GM19324 (cell line): ENCODE measurements around the gene CBLC.

ENCODE experiments used
- ATAC-seq: cut with Tn5 transposase; IDR thresholded peaks from one replicate; pipeline ENCODE4 v1.9.1; 2021; ENCODE audit warnings: mild to moderate bottlenecking, moderate library complexity; ENCODE audit not compliant: unreplicated experiment, low FRiP score

Gene CBLC

GRCh38 chr19:44777715-44778347 lies at the start of gene CBLC:
Gene CBLC, plus strand, starts transcription at chr19:44777890. Its CDS starts 42 bp downstream, at chr19:44777932.
- no peak for ATAC-seq

- no peak for ATAC-seq
Observed at GRCh38 chr19:44728178-44728577, 49.5 kb upstream of the CBLC start.

- ATAC-seq: no peak
Observed at GRCh38 chr19:44729516-44730033, 48.1 kb upstream of the CBLC start.

GRCh38 chr19:44731081-44731480 lies 46.6 kb upstream of the CBLC start:
- no peak for ATAC-seq

- ATAC-seq: no peak
Observed at GRCh38 chr19:44731622-44732021, 46.1 kb upstream of the CBLC start.

- no peak for ATAC-seq
Observed at GRCh38 chr19:44732235-44733014, 45.3 kb upstream of the CBLC start.

DNA sequence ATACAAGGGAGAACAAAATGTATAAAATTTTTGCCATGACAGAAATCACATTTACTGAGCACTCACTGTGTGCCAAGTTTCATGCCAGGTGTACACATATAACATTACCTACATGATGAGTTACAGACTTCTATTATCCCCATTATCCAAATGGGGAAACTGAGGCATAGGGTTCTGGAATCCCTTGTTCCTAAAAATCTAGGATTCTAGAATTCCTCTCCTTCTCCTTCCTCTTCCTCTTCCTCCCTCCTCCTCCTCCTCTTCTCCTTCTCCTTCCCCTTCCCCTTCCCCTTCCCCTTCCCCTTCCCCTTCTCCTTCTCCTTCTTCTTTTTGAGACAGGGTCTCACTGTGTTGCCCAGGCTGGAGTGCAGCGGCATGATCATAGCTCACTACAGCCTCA lies 43.3 kb upstream of the CBLC start:
- no peak for ATAC-seq

DNA sequence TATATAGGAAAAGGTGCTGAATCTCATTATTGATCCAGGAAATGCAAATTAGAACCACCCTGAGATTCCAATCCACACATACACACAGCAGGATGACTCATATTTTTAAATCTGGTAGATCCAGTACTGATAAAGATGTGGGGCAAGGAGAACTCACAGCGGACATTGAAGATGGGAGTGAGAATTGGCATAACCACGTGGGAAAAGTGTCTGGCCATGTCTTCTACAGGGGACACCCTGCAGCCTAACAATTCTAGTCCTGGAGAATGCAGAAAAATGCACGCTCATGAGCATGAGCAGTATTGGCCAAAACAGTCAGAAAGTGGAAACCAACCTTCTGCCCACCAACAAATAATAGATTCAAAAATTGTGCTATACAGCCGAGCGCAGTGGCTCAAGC lies 42.7 kb upstream of the CBLC start:
- ATAC-seq: no peak

GRCh38 chr19:44737238-44738071 lies 40.2 kb upstream of the CBLC start:
- ATAC-seq: no peak

- no peak for ATAC-seq
Observed at GRCh38 chr19:44738136-44738535, 39.6 kb upstream of the CBLC start.

DNA sequence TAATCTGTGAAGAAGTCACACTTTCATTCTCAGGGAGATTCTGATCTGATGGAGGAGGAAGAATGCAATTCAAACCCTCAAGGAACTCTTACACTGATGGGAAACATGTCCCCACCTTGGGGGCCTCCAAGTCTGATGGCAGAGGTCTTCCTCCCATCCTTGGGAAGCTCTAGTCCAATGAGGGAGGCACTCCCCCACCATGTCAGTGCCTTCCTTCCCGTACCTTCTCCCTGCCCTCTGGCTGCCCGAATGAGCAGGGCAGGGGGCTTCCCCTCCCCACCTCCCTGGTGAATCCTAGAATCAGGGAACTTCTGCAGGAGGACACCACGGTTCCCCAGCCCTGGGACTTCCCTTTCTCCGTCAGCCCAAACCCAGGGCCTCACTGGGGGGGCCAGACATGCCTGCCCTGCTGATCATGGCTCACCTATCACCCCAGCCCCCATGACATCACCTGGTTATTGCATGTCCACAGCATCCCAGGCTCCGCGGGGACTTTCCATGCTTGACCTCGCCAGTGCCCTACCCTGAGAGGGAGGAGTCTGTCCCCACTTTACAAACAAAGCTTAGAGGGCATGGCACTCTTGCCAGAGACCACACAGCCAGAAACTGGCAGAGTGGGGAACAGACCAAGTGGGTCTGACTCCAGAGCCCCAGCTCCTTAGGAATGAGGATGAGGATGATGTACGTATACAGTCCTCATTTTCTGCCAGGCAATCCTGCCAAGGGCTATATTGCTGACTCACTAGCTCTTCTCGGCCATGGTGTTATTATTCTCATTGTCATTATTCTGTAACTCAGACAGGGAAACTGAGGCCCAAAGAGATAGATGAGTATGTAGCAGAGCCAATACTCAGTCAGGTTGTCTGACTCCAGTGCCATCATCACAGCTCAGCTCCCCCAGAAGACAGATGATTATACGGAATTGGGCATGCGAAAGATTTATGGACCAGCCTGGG lies 38.8 kb upstream of the CBLC start:
- ATAC-seq: no peak

DNA sequence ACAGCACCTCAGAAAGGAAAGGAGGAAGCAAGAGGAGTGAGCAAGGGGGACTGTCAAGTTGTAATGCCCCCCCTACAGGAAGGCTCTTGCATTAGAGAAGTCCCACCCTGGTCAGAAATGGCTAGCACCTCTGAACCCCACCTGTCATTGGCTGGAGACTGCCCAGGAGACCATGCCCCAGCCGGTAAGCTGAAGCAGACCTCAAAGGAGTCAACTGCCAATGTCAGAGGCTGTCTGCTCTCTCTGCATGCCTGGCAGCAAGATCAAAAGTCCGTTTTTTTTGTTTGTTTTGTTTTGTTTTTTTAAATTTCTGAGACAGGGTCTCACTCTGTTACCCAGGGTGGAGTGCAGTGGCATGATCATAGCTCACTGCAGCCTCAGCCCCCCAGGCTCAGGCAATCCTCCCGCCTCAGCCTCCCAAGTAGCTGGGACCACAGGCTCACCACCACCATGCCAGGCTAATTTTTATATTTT lies 37.3 kb upstream of the CBLC start:
- ATAC-seq: no peak

DNA sequence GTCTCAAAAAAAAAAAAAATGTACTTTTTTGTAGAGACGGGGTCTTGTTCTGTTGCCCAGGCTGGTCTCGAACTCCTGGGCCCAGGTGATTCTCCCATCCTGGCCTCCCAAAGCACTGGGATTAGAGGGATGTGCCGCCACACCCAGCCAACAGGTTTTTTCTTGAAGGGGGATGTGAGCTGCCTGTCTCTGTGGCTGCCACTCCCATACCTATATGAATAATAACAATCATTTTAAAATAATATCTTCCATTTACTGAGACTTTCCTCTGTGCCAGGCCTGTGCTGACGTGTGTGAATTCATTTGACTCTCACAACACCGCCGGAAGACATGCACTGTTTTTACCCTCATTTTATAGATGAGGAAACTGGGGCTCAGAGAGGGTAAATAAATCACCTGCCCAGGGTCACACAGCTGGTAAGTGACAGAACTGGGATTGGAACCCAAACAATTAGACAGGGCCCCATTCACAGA lies 36.4 kb upstream of the CBLC start:
- ATAC-seq: no peak

GRCh38 chr19:44741841-44742329 lies 35.8 kb upstream of the CBLC start:
- no peak for ATAC-seq

- no peak for ATAC-seq
Observed at GRCh38 chr19:44742330-44743061, 35.2 kb upstream of the CBLC start.

DNA sequence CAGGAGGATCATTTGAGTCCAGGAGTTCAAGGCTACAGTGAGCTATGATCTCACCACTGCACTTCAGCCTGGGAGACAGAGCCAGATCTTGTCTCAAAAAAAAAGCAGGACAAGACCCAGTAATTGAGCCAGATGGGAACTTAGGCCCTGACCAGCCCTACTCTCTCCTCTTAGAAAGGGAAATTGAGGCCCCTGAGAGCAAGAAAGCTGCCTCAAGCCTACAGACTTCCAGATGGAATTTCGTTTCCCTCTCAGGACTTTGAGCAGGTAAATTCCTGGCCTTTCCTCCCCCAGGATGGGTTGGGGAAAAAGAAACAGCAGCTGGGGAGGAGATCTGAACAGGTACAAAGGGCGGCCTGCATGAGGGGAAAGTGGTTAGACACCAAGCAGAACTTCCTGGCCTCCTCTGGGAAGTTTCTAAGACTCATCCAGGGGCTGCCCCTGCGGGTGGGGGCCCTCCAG lies 32.8 kb upstream of the CBLC start:
- no peak for ATAC-seq

GRCh38 chr19:44745341-44745831 lies 32.3 kb upstream of the CBLC start:
- no peak for ATAC-seq

- no peak for ATAC-seq
Observed at GRCh38 chr19:44745887-44746600, 31.6 kb upstream of the CBLC start.
